Loucy (cell line): ENCODE data around the gene C1RL.

Experiments used
- CTCF ChIP-seq: fragments of 200-600 bp; sonication (generic); conservative IDR thresholded peaks from 2 replicates; pipeline ENCODE4 v1.5.1; 2014; ENCODE audit warnings: mild to moderate bottlenecking, antibody characterized with exemption, low read length
- EZH2phosphoT487 ChIP-seq: fragments of 200-600 bp; IDR thresholded peaks from 2 replicates; pipeline ENCODE4 v1.6.1; 2018; ENCODE audit warnings: antibody characterized with exemption, mild to moderate bottlenecking, moderate library complexity, borderline replicate concordance

GRCh38 chr12:7123806-7124522 lies 14.9 kb upstream of the C1RL start:
- TF ChIP-seq EZH2phosphoT487 (no peak), CTCF (no peak)
